Prostate gland (tissue), 2 donors: Measurements from ENCODE around the gene MEF2D.

Experiments used
- CTCF ChIP-seq, 4 experiments: fragments of 200-600 bp in 2 of 4; fragments of 450-650 bp in 2 of 4; sonication (generic) in 2 of 4; IDR thresholded peaks; 1 replicate in 3 of 4; 2 replicates in 1 of 4; pipeline ENCODE4 v1.5.1; 2016 to 2019; ENCODE audit warnings: antibody characterized with exemption in 4 of 4, mild to moderate bottlenecking in 2 of 4, moderate library complexity in 2 of 4
- POLR2A ChIP-seq: fragments of 450-650 bp; IDR thresholded peaks from one replicate; pipeline ENCODE4 v1.6.1; 2016; ENCODE audit warnings: antibody characterized with exemption, mild to moderate bottlenecking
- POLR2AphosphoS5 ChIP-seq: sonication (generic); formaldehyde crosslinking; IDR thresholded peaks from one replicate; pipeline ENCODE4 v1.6.1; 2017; ENCODE audit warnings: antibody characterized with exemption

- TF ChIP-seq CTCF (IDR thresholded peaks at IDR 0.05), result no peak
- TF ChIP-seq POLR2AphosphoS5, result peak; percentile 79
- TF ChIP-seq POLR2A, result peak; percentile 41
These were observed 2.5 kb upstream of the MEF2D start for GRCh38 chr1:156502894-156503697.
